Measurements from ENCODE around the gene CSN1S1.
A peak's percentile ranks its signal among the peaks of the same experiment; 100 is the strongest.
"Not testable (repeated sequence)": the region's sequence is repeated elsewhere in the genome, so short reads cannot be mapped to it uniquely, and the experiment has no call there.

The CSN1S1 gene

DNA sequence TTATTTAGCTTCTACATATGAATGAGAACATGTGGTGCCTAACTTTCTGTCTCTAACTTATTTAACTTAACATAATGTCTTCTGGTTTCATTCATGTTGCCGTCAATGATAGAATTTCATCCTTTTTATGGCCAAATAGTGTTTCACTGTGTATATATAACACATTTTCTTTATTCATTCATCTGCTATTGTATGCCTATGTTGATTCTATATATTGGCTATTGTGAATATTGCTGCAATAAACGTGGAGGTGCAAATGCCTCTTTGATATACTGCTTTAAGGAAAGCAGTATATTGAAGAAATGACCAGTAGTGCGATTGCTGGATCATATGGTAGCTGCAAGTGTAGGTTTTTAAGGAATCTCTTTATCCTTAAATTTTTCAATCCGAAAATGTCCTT, 10.0 kb upstream of the CSN1S1 start:
- Histone ChIP-seq H3K27me3 (ENCODE audit: control insufficient read depth in 5 of 5, insufficient read depth in 4 of 5, low read length in 5 of 5) (no peaks in the 10 kb centered on the region), H3K4me1 (ENCODE audit: control insufficient read depth in 5 of 5, insufficient read depth in 5 of 5, low read length in 5 of 5) (peaks cover 0 to 5% (median 0%) of the 10 kb centered on the region in 5 donors), H3K9ac (ENCODE audit: low read length in 5 of 5) (no peak overlapping the region), H3K4me3 (ENCODE audit: low read depth in 1 of 5, low read length in 5 of 5) (no peak overlapping the region), H3K36me3 (ENCODE audit: control insufficient read depth in 5 of 5, insufficient read depth in 5 of 5, low read length in 5 of 5) (no peaks in the 10 kb centered on the region), H3K9me3 (ENCODE audit: control insufficient read depth in 5 of 5, low read length in 5 of 5) (no peaks in the 10 kb centered on the region), H3K27ac (ENCODE audit: low read depth, low read length) (no peak overlapping the region)

DNA sequence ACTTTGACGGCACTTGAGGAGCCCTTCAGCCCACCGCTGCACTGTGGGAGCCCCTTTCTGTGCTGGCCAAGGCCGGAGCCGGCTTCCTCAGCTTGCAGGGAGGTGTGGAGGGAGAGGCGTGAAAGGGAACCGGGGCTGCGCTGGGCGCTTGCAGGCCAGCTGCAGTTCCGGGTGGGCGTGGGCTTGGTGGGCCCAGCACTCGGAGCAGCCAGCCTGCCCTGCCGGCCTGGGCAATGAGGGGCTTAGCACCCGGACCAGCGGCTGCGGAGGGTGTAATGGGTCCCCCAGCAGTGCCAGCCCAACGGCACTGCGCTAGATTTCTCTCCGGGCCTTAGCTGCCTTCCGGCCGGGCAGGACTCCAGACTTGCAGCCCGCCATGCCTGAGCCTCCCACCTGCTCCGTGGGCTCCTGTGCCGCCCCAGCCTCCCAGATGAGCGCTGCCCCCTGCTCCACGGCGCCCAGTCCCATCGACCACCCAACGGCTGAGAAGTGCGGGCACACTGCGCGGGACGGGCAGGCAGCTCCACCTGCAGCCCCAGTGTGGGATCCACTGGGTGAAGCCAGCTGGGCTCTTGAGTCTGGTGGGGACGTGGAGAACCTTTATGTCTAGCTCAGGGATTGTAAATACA, 7.0 kb upstream of the CSN1S1 start:
- H3K9me3 ChIP-seq (ENCODE audit: control insufficient read depth in 5 of 5, low read length in 5 of 5); H3K27me3 ChIP-seq (ENCODE audit: control insufficient read depth in 5 of 5, insufficient read depth in 4 of 5, low read length in 5 of 5); H3K27ac ChIP-seq (ENCODE audit: low read depth, low read length); H3K9ac ChIP-seq (ENCODE audit: low read length in 5 of 5); H3K36me3 ChIP-seq (ENCODE audit: control insufficient read depth in 5 of 5, insufficient read depth in 5 of 5, low read length in 5 of 5); H3K4me1 ChIP-seq (ENCODE audit: control insufficient read depth in 5 of 5, insufficient read depth in 5 of 5, low read length in 5 of 5); H3K4me3 ChIP-seq (ENCODE audit: low read depth in 1 of 5, low read length in 5 of 5): not testable (repeated sequence)

GRCh38 chr4:69934150-69934549, 3.3 kb downstream of the CSN1S1 start:
- Histone ChIP-seq H3K4me3 (ENCODE audit: low read depth in 1 of 5, low read length in 5 of 5) (no peak overlapping the region), H3K27me3 (ENCODE audit: control insufficient read depth in 5 of 5, insufficient read depth in 4 of 5, low read length in 5 of 5) (no peaks in the 10 kb centered on the region), H3K9me3 (ENCODE audit: control insufficient read depth in 5 of 5, low read length in 5 of 5) (no peaks in the 10 kb centered on the region), H3K9ac (ENCODE audit: low read length in 5 of 5) (no peak overlapping the region), H3K4me1 (ENCODE audit: control insufficient read depth in 5 of 5, insufficient read depth in 5 of 5, low read length in 5 of 5) (no peaks in the 10 kb centered on the region), H3K27ac (ENCODE audit: low read depth, low read length) (no peak overlapping the region), H3K36me3 (ENCODE audit: control insufficient read depth in 5 of 5, insufficient read depth in 5 of 5, low read length in 5 of 5) (no peaks in the 10 kb centered on the region)

DNA sequence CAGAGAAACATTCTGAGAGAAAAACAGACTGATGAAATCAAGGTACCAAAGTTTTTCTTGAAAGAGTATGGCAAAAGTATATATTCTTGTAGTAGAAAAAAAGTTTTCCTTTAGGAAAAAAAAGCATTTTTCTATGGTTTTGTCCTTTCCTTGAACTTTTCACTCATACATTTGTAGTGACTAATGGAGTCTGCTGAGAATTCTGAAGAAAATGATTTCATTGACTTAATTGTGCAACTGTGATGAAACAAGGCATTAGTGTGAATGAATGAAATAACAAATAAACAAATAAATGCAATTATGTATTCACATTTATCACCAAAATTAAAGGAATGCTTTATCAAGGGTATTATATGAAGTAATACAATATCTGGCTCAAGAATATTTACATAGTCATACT, 5.7 kb downstream of the CSN1S1 start:
- no peak overlapping the region for H3K9ac ChIP-seq (ENCODE audit: low read length in 5 of 5)
- H3K4me3 ChIP-seq (ENCODE audit: low read depth in 1 of 5, low read length in 5 of 5): no peak overlapping the region
- H3K27ac ChIP-seq (ENCODE audit: low read depth, low read length): no peak overlapping the region
- no peaks in the 10 kb centered on the region for H3K9me3 ChIP-seq (ENCODE audit: control insufficient read depth in 5 of 5, low read length in 5 of 5)
- H3K36me3 ChIP-seq (ENCODE audit: control insufficient read depth in 5 of 5, insufficient read depth in 5 of 5, low read length in 5 of 5): no peaks in the 10 kb centered on the region
- no peaks in the 10 kb centered on the region for H3K4me1 ChIP-seq (ENCODE audit: control insufficient read depth in 5 of 5, insufficient read depth in 5 of 5, low read length in 5 of 5)
- no peaks in the 10 kb centered on the region for H3K27me3 ChIP-seq (ENCODE audit: control insufficient read depth in 5 of 5, insufficient read depth in 4 of 5, low read length in 5 of 5)

- no peaks in the 10 kb centered on the region for H3K9me3 ChIP-seq (ENCODE audit: control insufficient read depth in 5 of 5, low read length in 5 of 5)
- no peaks in the 10 kb centered on the region for H3K27me3 ChIP-seq (ENCODE audit: control insufficient read depth in 5 of 5, insufficient read depth in 4 of 5, low read length in 5 of 5)
- H3K9ac ChIP-seq (ENCODE audit: low read length in 5 of 5): no peak overlapping the region
- no peaks in the 10 kb centered on the region for H3K36me3 ChIP-seq (ENCODE audit: control insufficient read depth in 5 of 5, insufficient read depth in 5 of 5, low read length in 5 of 5)
- no peak overlapping the region for H3K27ac ChIP-seq (ENCODE audit: low read depth, low read length)
- no peak overlapping the region for H3K4me3 ChIP-seq (ENCODE audit: low read depth in 1 of 5, low read length in 5 of 5)
- H3K4me1 ChIP-seq (ENCODE audit: control insufficient read depth in 5 of 5, insufficient read depth in 5 of 5, low read length in 5 of 5): peaks cover 0 to 13% (median 0%) of the 10 kb centered on the region in 5 donors
Observed at GRCh38 chr4:69951602-69952001, 20.7 kb downstream of the CSN1S1 start.

- H3K9me3 ChIP-seq (ENCODE audit: control insufficient read depth in 5 of 5, low read length in 5 of 5): no peaks in the 10 kb centered on the region
- peak overlapping the region; percentile 39 for H3K27ac ChIP-seq (ENCODE audit: low read depth, low read length)
- no peak overlapping the region for H3K4me3 ChIP-seq (ENCODE audit: low read depth in 1 of 5, low read length in 5 of 5)
- no peaks in the 10 kb centered on the region for H3K27me3 ChIP-seq (ENCODE audit: control insufficient read depth in 5 of 5, insufficient read depth in 4 of 5, low read length in 5 of 5)
- no peak overlapping the region for H3K9ac ChIP-seq (ENCODE audit: low read length in 5 of 5)
- peaks cover 0 to 17% (median 0%) of the 10 kb centered on the region in 5 donors for H3K4me1 ChIP-seq (ENCODE audit: control insufficient read depth in 5 of 5, insufficient read depth in 5 of 5, low read length in 5 of 5)
- H3K36me3 ChIP-seq (ENCODE audit: control insufficient read depth in 5 of 5, insufficient read depth in 5 of 5, low read length in 5 of 5): no peaks in the 10 kb centered on the region
Observed at GRCh38 chr4:69957209-69957608, 26.3 kb downstream of the CSN1S1 start.

GRCh38 chr4:69965628-69966027, 34.8 kb downstream of the CSN1S1 start, which contains the start of gene CSN2:
TSS of gene CSN2 (minus strand) at chr4:69965728. CDS start at chr4:69960995, 4,733 bp downstream.
- H3K36me3 ChIP-seq (ENCODE audit: control insufficient read depth in 5 of 5, insufficient read depth in 5 of 5, low read length in 5 of 5): no peaks in the 10 kb centered on the region
- no peaks in the 10 kb centered on the region for H3K27me3 ChIP-seq (ENCODE audit: control insufficient read depth in 5 of 5, insufficient read depth in 4 of 5, low read length in 5 of 5)
- H3K4me3 ChIP-seq (ENCODE audit: low read depth in 1 of 5, low read length in 5 of 5): no peak within 1 kb of the TSS
- no peaks in the 10 kb centered on the region for H3K9me3 ChIP-seq (ENCODE audit: control insufficient read depth in 5 of 5, low read length in 5 of 5)
- H3K4me1 ChIP-seq (ENCODE audit: control insufficient read depth in 5 of 5, insufficient read depth in 5 of 5, low read length in 5 of 5): peaks cover 0 to 2% (median 0%) of the 10 kb centered on the region in 5 donors
- H3K27ac ChIP-seq (ENCODE audit: low read depth, low read length): no peak within 1 kb of the TSS
- H3K9ac ChIP-seq (ENCODE audit: low read length in 5 of 5): no peak within 1 kb of the TSS

GRCh38 chr4:69970071-69970470, 39.2 kb downstream of the CSN1S1 start:
- H3K27me3 ChIP-seq (ENCODE audit: control insufficient read depth in 5 of 5, insufficient read depth in 4 of 5, low read length in 5 of 5): no peaks in the 10 kb centered on the region
- no peaks in the 10 kb centered on the region for H3K9me3 ChIP-seq (ENCODE audit: control insufficient read depth in 5 of 5, low read length in 5 of 5)
- no peaks in the 10 kb centered on the region for H3K36me3 ChIP-seq (ENCODE audit: control insufficient read depth in 5 of 5, insufficient read depth in 5 of 5, low read length in 5 of 5)
- no peak overlapping the region for H3K27ac ChIP-seq (ENCODE audit: low read depth, low read length)
- no peak overlapping the region for H3K4me3 ChIP-seq (ENCODE audit: low read depth in 1 of 5, low read length in 5 of 5)
- H3K4me1 ChIP-seq (ENCODE audit: control insufficient read depth in 5 of 5, insufficient read depth in 5 of 5, low read length in 5 of 5): no peaks in the 10 kb centered on the region
- no peak overlapping the region for H3K9ac ChIP-seq (ENCODE audit: low read length in 5 of 5)

DNA sequence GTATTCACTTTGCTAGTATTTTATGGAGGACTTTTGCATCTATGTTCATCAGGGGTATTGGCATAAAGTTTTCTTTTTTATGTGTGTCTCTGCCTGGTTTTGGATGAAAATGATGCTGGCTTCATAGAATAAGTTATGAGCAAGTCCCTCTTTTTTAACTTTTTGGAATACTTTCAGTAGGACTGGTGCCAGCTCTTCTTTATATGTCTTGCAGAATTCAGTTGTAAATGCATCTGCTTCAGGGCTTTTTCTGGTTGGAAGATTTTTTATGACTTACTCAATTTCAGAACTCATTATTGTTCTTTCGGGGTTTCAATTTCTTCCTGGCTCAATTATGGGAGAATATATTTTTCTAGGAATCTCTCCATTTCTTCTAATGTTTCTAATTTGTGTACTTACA, 43.8 kb downstream of the CSN1S1 start:
- Histone ChIP-seq H3K9me3 (ENCODE audit: control insufficient read depth in 5 of 5, low read length in 5 of 5) (no peaks in the 10 kb centered on the region), H3K4me3 (ENCODE audit: low read depth in 1 of 5, low read length in 5 of 5) (no peak overlapping the region), H3K9ac (ENCODE audit: low read length in 5 of 5) (no peak overlapping the region), H3K27me3 (ENCODE audit: control insufficient read depth in 5 of 5, insufficient read depth in 4 of 5, low read length in 5 of 5) (no peaks in the 10 kb centered on the region), H3K27ac (ENCODE audit: low read depth, low read length) (no peak overlapping the region), H3K36me3 (ENCODE audit: control insufficient read depth in 5 of 5, insufficient read depth in 5 of 5, low read length in 5 of 5) (no peaks in the 10 kb centered on the region), H3K4me1 (ENCODE audit: control insufficient read depth in 5 of 5, insufficient read depth in 5 of 5, low read length in 5 of 5) (peaks cover 0 to 17% (median 7%) of the 10 kb centered on the region in 5 donors)

- peak overlapping the region; percentile 91 for H3K27ac ChIP-seq (ENCODE audit: low read depth, low read length)
- H3K27me3 ChIP-seq (ENCODE audit: control insufficient read depth in 5 of 5, insufficient read depth in 4 of 5, low read length in 5 of 5): no peaks in the 10 kb centered on the region
- H3K4me1 ChIP-seq (ENCODE audit: control insufficient read depth in 5 of 5, insufficient read depth in 5 of 5, low read length in 5 of 5): peaks cover 0 to 17% (median 7%) of the 10 kb centered on the region in 5 donors
- no peak overlapping the region for H3K9ac ChIP-seq (ENCODE audit: low read length in 5 of 5)
- no peak overlapping the region for H3K4me3 ChIP-seq (ENCODE audit: low read depth in 1 of 5, low read length in 5 of 5)
- no peaks in the 10 kb centered on the region for H3K9me3 ChIP-seq (ENCODE audit: control insufficient read depth in 5 of 5, low read length in 5 of 5)
- no peaks in the 10 kb centered on the region for H3K36me3 ChIP-seq (ENCODE audit: control insufficient read depth in 5 of 5, insufficient read depth in 5 of 5, low read length in 5 of 5)
Observed at GRCh38 chr4:69977582-69977981, 46.7 kb downstream of the CSN1S1 start.

Data from subcutaneous abdominal adipose tissue (tissue), 5 donors.